GM23248 (cell line): ENCODE results near the gene PIP.

Source experiments
- EZH2 ChIP-seq: fragments of 200-600 bp; sonication (generic); IDR thresholded peaks from 2 replicates; pipeline ENCODE4 v1.6.1; 2018; ENCODE audit warnings: antibody characterized with exemption, mild to moderate bottlenecking; ENCODE audit not compliant: insufficient read depth, poor library complexity, severe bottlenecking
- EZH2phosphoT487 ChIP-seq: fragments of 200-600 bp; sonication (generic); IDR thresholded peaks from 2 replicates; pipeline ENCODE4 v1.6.1; 2018; ENCODE audit warnings: antibody characterized with exemption, moderate library complexity, mild to moderate bottlenecking, low read depth; ENCODE audit not compliant: insufficient read depth

DNA sequence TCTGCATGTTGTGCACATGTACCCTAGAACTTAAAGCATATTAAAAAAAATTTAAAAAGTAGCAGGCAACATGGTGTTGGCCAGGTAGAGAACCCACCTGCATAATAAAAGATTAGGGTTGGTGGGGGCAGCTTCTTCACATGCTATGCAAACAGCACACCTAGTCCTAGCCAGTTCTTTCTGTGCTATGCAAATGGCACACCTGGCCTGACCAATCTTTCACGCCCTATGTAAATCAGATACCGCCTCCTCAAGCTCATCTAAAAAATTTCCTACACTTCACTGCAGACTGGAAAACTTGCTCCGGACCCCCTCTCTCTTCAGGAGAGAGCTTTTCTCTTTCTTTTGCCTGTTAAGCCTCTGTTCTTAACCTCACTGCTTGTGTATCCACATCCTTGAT lies 14.5 kb upstream of the PIP start:
- TF ChIP-seq EZH2phosphoT487 (no peak), EZH2 (no peak)
